Measurements from ENCODE around the gene HRNR.
"Not testable (repeated sequence)": the region's sequence is repeated elsewhere in the genome, so short reads cannot be mapped to it uniquely, and the experiment has no call there.

HRNR gene

GRCh38 chr1:152224093-152224492, at the start of gene HRNR:
HRNR (minus strand) TSS chr1:152224193; CDS start chr1:152223253, 940 bp downstream.
- DNase-seq (ENCODE audit: low read depth): no peak

- not testable (repeated sequence) for DNase-seq (ENCODE audit: low read depth)
Measured at GRCh38 chr1:152256394-152256793, 32.4 kb upstream of the HRNR start.

DNA sequence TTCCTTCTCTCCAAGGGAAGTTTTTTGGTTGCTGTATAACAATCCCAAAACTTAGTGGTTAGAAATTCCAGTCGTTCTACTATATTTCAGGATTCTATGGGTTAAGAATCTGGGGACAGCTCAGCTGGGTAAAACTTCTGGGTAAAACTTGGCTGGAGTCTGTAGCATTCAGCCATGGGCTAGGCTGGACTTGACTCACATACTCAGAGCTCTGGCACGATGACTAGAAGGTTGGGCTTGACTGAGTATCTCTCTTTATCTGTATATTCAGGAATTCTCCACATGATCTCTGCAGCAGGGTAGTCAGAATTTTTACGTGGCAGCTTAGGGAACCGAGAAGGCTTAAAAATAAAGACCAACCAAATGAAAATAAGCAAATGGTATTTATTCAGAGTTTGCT, 28.2 kb upstream of the HRNR start:
- DNase-seq (ENCODE audit: low read depth): no peak

GRCh38 chr1:152251391-152251790, 27.4 kb upstream of the HRNR start:
- no peak for DNase-seq (ENCODE audit: low read depth)

DNA sequence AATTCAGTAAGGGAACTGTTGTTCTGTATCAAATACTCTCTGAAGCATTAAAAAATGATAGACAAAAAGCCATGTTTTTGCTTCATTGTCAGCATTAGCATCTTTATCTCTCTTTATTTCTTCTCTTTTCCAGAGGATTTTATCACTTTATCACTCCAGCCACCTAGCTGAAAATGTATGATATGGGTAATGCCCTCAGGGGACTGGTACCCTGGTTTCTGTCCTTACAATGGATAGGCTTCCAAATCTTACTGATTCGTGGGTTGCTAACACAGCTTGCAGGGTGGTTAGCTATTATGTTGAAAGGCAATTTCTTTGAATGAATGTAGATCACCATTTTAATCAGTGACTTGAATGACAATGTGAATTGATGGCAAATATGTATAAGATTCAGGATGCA, 23.3 kb upstream of the HRNR start:
- DNase-seq (ENCODE audit: low read depth): no peak

GRCh38 chr1:152244576-152245273, 20.7 kb upstream of the HRNR start:
- no peak for DNase-seq (ENCODE audit: low read depth)

GRCh38 chr1:152237093-152237492, 13.1 kb upstream of the HRNR start:
- no peak for DNase-seq (ENCODE audit: low read depth)

GRCh38 chr1:152228831-152229230, 4.8 kb upstream of the HRNR start:
- DNase-seq (ENCODE audit: low read depth): no peak

DNA sequence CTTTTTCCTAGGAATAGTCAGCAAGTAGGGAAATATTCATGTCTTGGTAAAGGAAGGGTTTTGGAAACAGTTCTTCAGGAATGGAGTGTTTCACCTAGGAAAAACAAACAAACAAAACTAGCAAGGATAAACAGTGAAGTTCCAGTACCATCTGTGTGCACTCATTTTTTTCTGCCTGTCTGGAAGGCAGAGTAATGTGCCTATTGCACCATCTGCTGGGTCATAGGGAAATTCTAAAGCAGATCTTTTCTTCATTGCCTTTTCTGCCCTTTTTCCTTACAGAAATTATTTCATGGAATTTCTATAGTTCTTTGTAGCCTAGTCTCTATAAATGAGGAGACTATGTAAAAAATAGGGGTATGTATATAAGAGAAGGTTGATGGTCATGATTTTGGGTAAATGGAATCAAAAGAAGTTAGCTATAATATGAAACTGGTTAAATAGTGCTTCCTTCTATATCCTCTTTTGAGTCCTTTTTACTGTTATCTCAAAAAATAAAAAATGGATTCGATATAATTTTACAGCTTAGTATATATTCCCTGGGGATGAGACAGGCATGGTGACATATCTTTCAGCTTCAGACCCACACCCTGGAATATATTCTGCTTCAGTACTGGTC, 3.4 kb upstream of the HRNR start:
- DNase-seq (ENCODE audit: low read depth): peak; percentile 14

GRCh38 chr1:152225678-152226077, 1.7 kb upstream of the HRNR start:
- DNase-seq (ENCODE audit: low read depth): no peak

- no peak for DNase-seq (ENCODE audit: low read depth)
Measured at GRCh38 chr1:152220166-152221163, 3.5 kb downstream of the HRNR start.

DNA sequence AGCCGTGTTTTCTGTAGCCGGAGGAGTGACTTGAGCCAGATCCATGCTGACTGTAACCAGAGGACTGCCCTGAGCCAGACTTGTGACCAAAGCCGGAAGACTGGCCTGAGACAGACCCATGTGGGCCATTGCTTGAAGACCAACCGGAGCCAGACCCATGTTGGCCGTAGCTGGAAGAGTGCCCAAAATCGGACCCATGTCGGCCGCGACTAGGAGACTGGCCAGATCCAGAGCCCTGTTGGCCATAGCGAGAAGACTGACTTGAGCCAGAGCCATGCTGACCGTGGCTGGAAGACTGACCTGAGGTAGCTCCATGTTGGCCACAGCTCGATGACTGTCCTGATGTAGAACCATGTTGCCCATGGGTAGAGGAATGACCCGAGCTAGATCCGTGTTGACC, 4.6 kb downstream of the HRNR start:
- not testable (repeated sequence) for DNase-seq (ENCODE audit: low read depth)

GRCh38 chr1:152218762-152219436, 5.1 kb downstream of the HRNR start:
- no peak for DNase-seq (ENCODE audit: low read depth)

GRCh38 chr1:152215604-152216003, 8.4 kb downstream of the HRNR start:
- DNase-seq (ENCODE audit: low read depth): not testable (repeated sequence)

- not testable (repeated sequence) for DNase-seq (ENCODE audit: low read depth)
Measured at GRCh38 chr1:152214911-152215310, 9.1 kb downstream of the HRNR start.

DNA sequence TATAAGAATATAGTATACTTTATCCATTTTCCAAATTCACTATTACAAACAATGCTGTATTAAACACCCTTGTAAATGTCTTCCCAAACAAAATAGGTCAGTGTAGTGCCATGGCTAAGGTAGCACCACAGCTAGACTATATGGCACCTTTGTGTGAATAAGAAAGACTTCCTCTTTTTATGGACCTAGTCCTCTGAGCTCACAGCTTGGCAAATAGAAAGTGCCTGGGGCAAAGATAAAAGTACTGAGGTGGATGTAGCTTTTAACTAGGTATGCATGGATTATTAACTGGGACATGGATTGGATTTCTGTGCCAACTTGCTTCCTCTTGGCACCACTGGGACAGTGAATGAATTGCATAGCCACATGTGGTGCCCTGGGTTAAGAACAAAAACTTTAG, 25.0 kb downstream of the HRNR start:
- no peak for DNase-seq (ENCODE audit: low read depth)

GRCh38 chr1:152197361-152197941, 26.5 kb downstream of the HRNR start:
- DNase-seq (ENCODE audit: low read depth): no peak

DNA sequence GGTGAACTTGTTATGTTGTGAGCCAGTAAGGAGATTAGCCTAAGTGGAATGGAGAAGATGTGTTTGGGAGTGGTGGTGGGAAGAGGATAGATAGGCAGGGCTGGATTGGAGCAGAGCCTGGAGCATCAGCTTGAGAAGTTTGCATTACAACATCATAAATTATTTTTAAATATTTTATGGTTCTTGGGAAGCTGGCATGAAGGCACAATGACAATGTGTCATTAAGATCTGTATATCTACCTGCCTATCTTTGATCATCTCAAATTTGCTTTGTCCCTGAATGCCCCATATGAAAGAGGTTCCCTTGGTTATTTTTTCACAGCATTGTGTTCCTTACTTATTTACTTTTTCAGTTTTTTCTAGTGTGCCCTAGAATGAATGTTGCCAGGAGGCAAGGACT, 32.3 kb downstream of the HRNR start:
- DNase-seq (ENCODE audit: low read depth): no peak

GRCh38 chr1:152191260-152191659, 32.7 kb downstream of the HRNR start:
- no peak for DNase-seq (ENCODE audit: low read depth)

DNA sequence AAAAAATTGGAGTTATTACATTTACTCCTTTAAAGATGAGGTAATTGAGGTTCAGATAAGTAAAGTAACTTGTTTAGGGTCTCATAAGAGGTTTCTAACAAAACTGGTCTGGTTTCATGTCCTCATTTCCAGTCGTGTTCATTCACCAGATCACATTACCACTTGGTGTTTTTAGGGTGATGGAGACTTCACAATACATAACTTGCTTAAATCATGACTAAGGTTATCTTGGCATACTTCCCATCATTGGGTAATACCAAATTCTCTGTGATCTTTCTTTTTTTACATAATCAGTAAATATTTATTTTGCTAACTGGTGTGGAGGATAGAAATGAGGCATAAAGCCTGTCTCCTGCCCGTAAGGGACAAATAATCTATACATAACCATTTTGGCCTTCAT, 33.4 kb downstream of the HRNR start:
- DNase-seq (ENCODE audit: low read depth): peak; percentile 47

DNA sequence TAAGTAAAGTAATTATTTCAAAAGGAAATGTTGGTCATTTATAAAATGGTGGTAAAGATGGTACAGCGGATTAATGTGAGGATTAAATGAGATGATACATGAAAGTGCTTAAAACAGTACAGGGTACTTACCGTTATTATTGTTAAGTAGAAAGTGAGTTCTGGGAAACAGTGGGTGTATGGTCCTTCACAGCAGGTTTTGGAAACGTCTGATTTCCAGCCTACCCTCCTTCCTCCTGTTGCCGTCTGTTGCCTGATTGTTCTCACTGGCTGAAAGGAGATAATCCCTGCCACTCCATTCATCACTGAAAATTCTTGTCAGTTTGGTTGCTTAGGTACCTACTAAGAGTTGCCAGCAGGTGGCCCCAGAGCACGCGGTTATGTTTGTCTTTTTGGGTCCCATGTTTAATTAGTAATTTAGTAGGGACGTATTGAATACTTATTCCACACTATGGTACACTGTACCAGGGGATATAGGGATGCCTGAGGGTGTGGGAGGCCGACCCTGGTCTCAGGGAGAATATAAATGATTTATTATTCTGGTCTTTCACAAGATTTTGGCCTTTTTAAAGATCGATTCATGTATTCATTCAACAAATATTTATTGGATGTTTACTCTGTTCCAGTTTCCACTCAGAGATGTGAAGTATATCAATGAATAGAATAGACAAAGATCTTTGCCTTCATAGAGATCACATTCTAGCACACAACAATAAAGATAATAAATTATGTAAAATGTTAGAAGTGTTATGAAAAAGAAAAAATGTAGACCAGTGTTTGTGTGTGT, 34.1 kb downstream of the HRNR start:
- DNase-seq (ENCODE audit: low read depth): peak; percentile 41

All from fibroblast of gingiva (primary cell).